CD14-positive monocyte (primary cell): ENCODE results near the gene CWC27. TPM values are rescaled to one million over a fixed set of nuclear protein-coding genes. Genes with fewer than 3 reads are reported as not detected.

Source experiments
- DNase-seq, 3 donors: peaks; one replicate each; pipeline ENCODE4 v3.0.0-alpha.2; 2011 to 2022
- H2AFZ ChIP-seq: 2 replicates; pipeline ENCODE4 v1.6.0; 2012; ENCODE audit warnings: mild to moderate bottlenecking, low read depth, low read length, inconsistent platforms; ENCODE audit not compliant: insufficient read depth, poor library complexity, severe bottlenecking
- H3K27ac ChIP-seq, 2 donors: 1 replicate in 1 of 2; 2 replicates in 1 of 2; pipeline ENCODE4 v1.5.1; 2012 to 2013; ENCODE audit warnings: low read length in 2 of 2, control low read depth in 1 of 2, inconsistent platforms in 1 of 2, low read depth in 1 of 2, mild to moderate bottlenecking in 1 of 2
- H3K27me3 ChIP-seq, 2 donors: one replicate each; pipeline versions ENCODE4 v1.6.0 to v1.6.1; 2011 to 2013; ENCODE audit warnings: low read length in 2 of 2; ENCODE audit not compliant: control insufficient read depth in 2 of 2, insufficient read depth in 2 of 2
- H3K36me3 ChIP-seq, 2 donors: replicated peaks in 1 of 2; 1 replicate in 1 of 2; 2 replicates in 1 of 2; pipeline versions ENCODE4 v1.5.1 to v1.6.1; 2012 to 2013; ENCODE audit warnings: low read length in 2 of 2, control low read depth in 1 of 2, inconsistent platforms in 1 of 2, mild to moderate bottlenecking in 1 of 2; ENCODE audit not compliant: insufficient read depth in 2 of 2, control insufficient read depth in 1 of 2
- H3K4me1 ChIP-seq, 2 donors: 1 replicate in 1 of 2; 2 replicates in 1 of 2; pipeline versions ENCODE4 v1.5.1 to v1.6.1; 2012 to 2013; ENCODE audit warnings: low read length in 2 of 2, control low read depth in 1 of 2, inconsistent platforms in 1 of 2, mild to moderate bottlenecking in 1 of 2, moderate library complexity in 1 of 2; ENCODE audit not compliant: insufficient read depth in 2 of 2, control insufficient read depth in 1 of 2
- H3K4me2 ChIP-seq: replicated peaks from 2 replicates; pipeline ENCODE3; 2012; ENCODE audit warnings: low read length, moderate library complexity, mild to moderate bottlenecking; ENCODE audit not compliant: poor library complexity, severe bottlenecking; ENCODE audit errors: extremely low read depth
- H3K4me3 ChIP-seq, 3 experiments: fragments of 200-600 bp in 1 of 3; sonication (generic) in 1 of 3; replicated peaks in 1 of 3; 1 replicate in 2 of 3; 2 replicates in 1 of 3; pipeline ENCODE4 v1.5.1; 2011 to 2013; ENCODE audit warnings: low read length in 3 of 3, mild to moderate bottlenecking in 3 of 3, control low read depth in 2 of 3, low read depth in 2 of 3, inconsistent platforms in 1 of 3, moderate library complexity in 1 of 3
- H3K79me2 ChIP-seq: 2 replicates; pipeline ENCODE4 v1.6.0; 2012; ENCODE audit warnings: mild to moderate bottlenecking, control low read depth, inconsistent platforms, low read length, moderate library complexity; ENCODE audit not compliant: insufficient read depth
- H3K9ac ChIP-seq: 2 replicates; pipeline ENCODE4 v1.6.0; 2017; ENCODE audit warnings: low read length, mild to moderate bottlenecking; ENCODE audit not compliant: insufficient read depth, poor library complexity, severe bottlenecking
- H3K9me3 ChIP-seq, 2 donors: replicated peaks in 1 of 2; 1 replicate in 1 of 2; 2 replicates in 1 of 2; pipeline versions ENCODE4 v1.5.1 to v1.6.1; 2012 to 2013; ENCODE audit warnings: low read length in 2 of 2, control low read depth in 1 of 2; ENCODE audit not compliant: control insufficient read depth in 1 of 2, insufficient read depth in 1 of 2
- H4K20me1 ChIP-seq: 2 replicates; pipeline ENCODE4 v1.6.0; 2012; ENCODE audit warnings: mild to moderate bottlenecking, low read length, control low read depth, moderate library complexity; ENCODE audit not compliant: insufficient read depth
- H3K27ac Mint-ChIP-seq, 7 donors: one replicate each; pipeline ENCODE4 v1.8.0; 2020; ENCODE audit warnings: mild to moderate bottlenecking in 7 of 7, mixed read lengths in 7 of 7, moderate library complexity in 6 of 7, inconsistent platforms in 2 of 7
- H3K27me3 Mint-ChIP-seq, 3 donors: one replicate each; pipeline ENCODE4 v1.8.0; 2021 to 2022; ENCODE audit warnings: low read depth in 3 of 3, mild to moderate bottlenecking in 3 of 3, mixed read lengths in 3 of 3, moderate library complexity in 3 of 3, inconsistent platforms in 1 of 3
- H3K36me3 Mint-ChIP-seq, 2 donors: one replicate each; pipeline ENCODE4 v1.8.0; 2020; ENCODE audit warnings: mixed read lengths in 2 of 2, inconsistent platforms in 1 of 2, mild to moderate bottlenecking in 1 of 2
- H3K4me1 Mint-ChIP-seq: one replicate; pipeline ENCODE4 v1.8.0; 2020; ENCODE audit warnings: mild to moderate bottlenecking, mixed read lengths
- H3K4me3 Mint-ChIP-seq, 2 donors: one replicate each; pipeline ENCODE4 v1.8.0; 2020; ENCODE audit warnings: mild to moderate bottlenecking in 2 of 2, mixed read lengths in 2 of 2, moderate library complexity in 1 of 2
- H3K9me3 Mint-ChIP-seq, 7 donors: one replicate each; pipeline ENCODE4 v1.8.0; 2020 to 2022; ENCODE audit warnings: mixed read lengths in 7 of 7, mild to moderate bottlenecking in 6 of 7, moderate library complexity in 6 of 7, inconsistent platforms in 2 of 7
- WGBS: methylation state at CpG from one replicate; pipeline ENCODE4 v1.1.5; 2013; ENCODE audit warnings: missing lambda C conversion rate; ENCODE audit not compliant: insufficient coverage; 5-methylcytosine and 5-hydroxymethylcytosine counted together
- intact Hi-C, 2 donors: fragments of 100-400 bp; cut with micrococcal nuclease; formaldehyde crosslinking; loops; one replicate each; pipeline versions ENCODE4 v1.15.0 to v1.15.1; 2023
- polyA plus RNA-seq, 3 donors: library from polyadenylated mRNA; depleted of rRNA in 1 of 3; unstranded in 2 of 3; stranded (reverse) in 1 of 3; fragments of 300-500 nt in 2 of 3; fragments of >200 nt in 1 of 3; fragmentation: Illumina TruSeq in 2 of 3; gene quantifications; 1 replicate in 2 of 3; 2 replicates in 1 of 3; pipeline ENCODE4 v1.2.3, GENCODE V29; 2012 to 2021
- TF ChIP-seq, protein P1 (sequence below): fragments of 200-600 bp; IDR thresholded peaks from one replicate; pipeline ENCODE4 v1.8.0; 2022; ENCODE audit warnings: antibody characterized with exemption, mild to moderate bottlenecking

The CWC27 gene
- polyA plus RNA-seq, 3 donors, result 6.6 to 18.9 (median 14.5) TPM

DNA sequence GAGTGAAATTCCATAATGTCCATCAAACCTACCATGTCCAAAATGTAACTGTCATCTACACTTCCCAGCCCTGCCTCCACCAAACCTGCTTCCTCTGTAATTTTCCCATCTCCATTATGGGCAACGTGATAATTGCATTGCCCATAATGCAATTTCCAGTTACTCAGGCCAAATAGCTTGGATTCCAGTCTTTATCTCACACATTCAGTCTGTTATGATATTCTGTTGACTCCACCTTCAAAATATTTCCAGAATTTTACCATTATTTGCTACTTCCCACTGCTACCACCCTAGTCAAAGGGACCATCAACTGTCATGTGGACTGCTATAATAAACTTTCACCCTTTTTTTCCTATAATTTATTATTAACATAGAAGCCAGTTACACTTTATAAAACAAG is 256.0 kb downstream of the CWC27 start:
- H3K36me3 Mint-ChIP-seq, result peaks cover 0 to 3% of the 10 kb centered on the region in 2 donors
- TF ChIP-seq, protein P1, sequence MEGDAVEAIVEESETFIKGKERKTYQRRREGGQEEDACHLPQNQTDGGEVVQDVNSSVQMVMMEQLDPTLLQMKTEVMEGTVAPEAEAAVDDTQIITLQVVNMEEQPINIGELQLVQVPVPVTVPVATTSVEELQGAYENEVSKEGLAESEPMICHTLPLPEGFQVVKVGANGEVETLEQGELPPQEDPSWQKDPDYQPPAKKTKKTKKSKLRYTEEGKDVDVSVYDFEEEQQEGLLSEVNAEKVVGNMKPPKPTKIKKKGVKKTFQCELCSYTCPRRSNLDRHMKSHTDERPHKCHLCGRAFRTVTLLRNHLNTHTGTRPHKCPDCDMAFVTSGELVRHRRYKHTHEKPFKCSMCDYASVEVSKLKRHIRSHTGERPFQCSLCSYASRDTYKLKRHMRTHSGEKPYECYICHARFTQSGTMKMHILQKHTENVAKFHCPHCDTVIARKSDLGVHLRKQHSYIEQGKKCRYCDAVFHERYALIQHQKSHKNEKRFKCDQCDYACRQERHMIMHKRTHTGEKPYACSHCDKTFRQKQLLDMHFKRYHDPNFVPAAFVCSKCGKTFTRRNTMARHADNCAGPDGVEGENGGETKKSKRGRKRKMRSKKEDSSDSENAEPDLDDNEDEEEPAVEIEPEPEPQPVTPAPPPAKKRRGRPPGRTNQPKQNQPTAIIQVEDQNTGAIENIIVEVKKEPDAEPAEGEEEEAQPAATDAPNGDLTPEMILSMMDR, result no peak
- no peak for DNase-seq
- peaks cover 15% of the 10 kb centered on the region for H3K4me1 Mint-ChIP-seq
- H3K4me3 Mint-ChIP-seq, result no peak overlapping the region
- Histone ChIP-seq H3K27me3 (no peaks in the 10 kb centered on the region), H4K20me1 (no peaks in the 10 kb centered on the region), H3K79me2 (no peaks in the 10 kb centered on the region), H3K4me2 (no peak overlapping the region), H3K9ac (no peak overlapping the region), H3K9me3 (no peaks in the 10 kb centered on the region), H3K36me3 (no peaks in the 10 kb centered on the region), H3K4me3 (no peak overlapping the region), H2AFZ (no peak overlapping the region), H3K4me1 (peaks cover 0 to 7% of the 10 kb centered on the region in 2 donors), H3K27ac (no peak overlapping the region)
- whole genome bisulfite sequencing, result 93% methylated on average over 1 of the region's 1 CpG
- H3K27ac Mint-ChIP-seq, result no peak overlapping the region
- intact Hi-C loops, result no loop called here
- no peaks in the 10 kb centered on the region for H3K27me3 Mint-ChIP-seq
- peaks cover 0 to 4% (median 0%) of the 10 kb centered on the region in 7 donors for H3K9me3 Mint-ChIP-seq

DNA sequence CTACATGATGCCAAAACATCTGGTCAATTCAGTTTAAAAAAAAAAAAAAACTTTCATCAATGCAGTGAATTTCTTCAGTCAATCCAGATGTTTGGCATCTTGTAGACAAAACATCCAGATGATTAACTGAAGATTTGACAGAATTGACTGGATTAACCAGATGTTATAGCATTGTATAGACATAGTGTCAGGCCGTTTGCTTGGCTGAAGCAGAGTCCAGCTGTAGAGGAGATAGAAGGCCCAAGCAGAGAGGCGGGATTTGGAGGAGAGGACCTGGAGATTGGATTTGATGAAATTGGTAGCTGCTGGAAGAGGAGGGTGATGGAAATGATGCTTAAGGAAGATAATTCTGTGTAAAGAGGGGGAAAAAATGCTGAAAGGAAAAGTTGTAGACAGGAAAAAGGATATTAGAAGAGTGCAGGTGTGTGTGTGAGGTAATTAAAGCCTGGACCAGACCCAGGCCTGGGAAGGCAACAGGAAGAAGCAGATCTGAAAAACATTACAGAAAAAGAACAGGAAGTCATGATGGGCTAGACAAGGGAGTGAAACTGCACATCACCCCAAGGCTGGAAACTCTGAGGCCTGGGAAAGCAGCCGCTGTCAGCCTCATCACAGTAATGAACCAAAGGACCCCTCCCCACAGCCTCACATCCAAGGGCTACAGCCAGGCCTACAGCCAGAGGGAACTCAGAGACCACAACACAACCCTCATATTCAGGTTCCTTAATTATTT is 258.3 kb downstream of the CWC27 start:
- Histone ChIP-seq H2AFZ (no peak overlapping the region), H3K9ac (no peak overlapping the region), H3K79me2 (no peaks in the 10 kb centered on the region), H4K20me1 (no peaks in the 10 kb centered on the region), H3K27ac (no peak overlapping the region), H3K4me1 (peaks cover 0 to 6% of the 10 kb centered on the region in 2 donors), H3K4me2 (no peak overlapping the region), H3K36me3 (no peaks in the 10 kb centered on the region), H3K9me3 (no peaks in the 10 kb centered on the region), H3K27me3 (no peaks in the 10 kb centered on the region), H3K4me3 (no peak overlapping the region)
- 89% methylated on average over 3 of the region's 3 CpGs for WGBS
- H3K9me3 Mint-ChIP-seq, result peaks cover 0 to 4% (median 0%) of the 10 kb centered on the region in 7 donors
- TF ChIP-seq, protein P1, result no peak
- H3K4me3 Mint-ChIP-seq, result no peak overlapping the region
- no peaks in the 10 kb centered on the region for H3K36me3 Mint-ChIP-seq
- peaks cover 7% of the 10 kb centered on the region for H3K4me1 Mint-ChIP-seq
- H3K27ac Mint-ChIP-seq, result no peak overlapping the region
- H3K27me3 Mint-ChIP-seq, result peaks cover 0 to 2% (median 0%) of the 10 kb centered on the region in 3 donors
- intact Hi-C loops, result no loop called here
- DNase-seq, result no peak
